ENCODE data around the gene MPRIP.

MPRIP gene

GRCh38 chr17:17186051-17186450, 143.8 kb downstream of the MPRIP start:
- H2BK15ac ChIP-seq (replicated peaks; ENCODE audit: low read depth) = no peak overlapping the region
- H4K8ac ChIP-seq (ENCODE audit: low read depth, low read length) = no peak overlapping the region
- H3K79me1 ChIP-seq (ENCODE audit: low read length) = no peaks in the 10 kb centered on the region
- H3K36me3 ChIP-seq (ENCODE audit: control insufficient read depth, insufficient read depth, low read length) = peaks cover 2% of the 10 kb centered on the region
- H4K5ac ChIP-seq (ENCODE audit: low read length) = no peak overlapping the region
- no peaks in the 10 kb centered on the region for H3K4me1 ChIP-seq (ENCODE audit: control insufficient read depth, low read depth, low read length)
- H2AK5ac ChIP-seq (ENCODE audit: low read length) = no peak overlapping the region
- no peak overlapping the region for H3K23ac ChIP-seq (ENCODE audit: low read length)
- WGBS (ENCODE audit: extremely low coverage, insufficient coverage, low lambda C conversion rate) = no CpG with 5 or more reads among the region's 3 CpGs
- H3K27ac ChIP-seq (ENCODE audit: low read depth, low read length) = no peak overlapping the region
- no peak overlapping the region for H3K9ac ChIP-seq (ENCODE audit: low read length)
- H3K18ac ChIP-seq (ENCODE audit: low read length) = no peak overlapping the region
- H3K27me3 ChIP-seq (ENCODE audit: insufficient read depth, low read length, poor library complexity) = no peaks in the 10 kb centered on the region
- peak; percentile 58 for DNase-seq
- H2BK120ac ChIP-seq (ENCODE audit: low read depth, low read length) = no peak overlapping the region
- H3K4me2 ChIP-seq (ENCODE audit: low read length) = no peak overlapping the region
- no peak overlapping the region for H2BK5ac ChIP-seq (ENCODE audit: low read length)
- H3K56ac ChIP-seq (ENCODE audit: low read length) = no peak overlapping the region
- no peaks in the 10 kb centered on the region for H3K79me2 ChIP-seq (ENCODE audit: control insufficient read depth, insufficient read depth, low read length)
- no peak overlapping the region for H3K4me3 ChIP-seq (ENCODE audit: low read length)
- H3K4ac ChIP-seq (ENCODE audit: low read depth, low read length) = no peak overlapping the region

- peaks cover 2% of the 10 kb centered on the region for H3K36me3 ChIP-seq (ENCODE audit: control insufficient read depth, insufficient read depth, low read length)
- H2BK15ac ChIP-seq (replicated peaks; ENCODE audit: low read depth) = no peak overlapping the region
- no CpG with 5 or more reads among the region's 14 CpGs for WGBS (ENCODE audit: extremely low coverage, insufficient coverage, low lambda C conversion rate)
Measured at GRCh38 chr17:17186551-17187505, 144.6 kb downstream of the MPRIP start.

GRCh38 chr17:17188586-17188985, 146.3 kb downstream of the MPRIP start:
- H3K18ac ChIP-seq (ENCODE audit: low read length) = no peak overlapping the region
- H3K56ac ChIP-seq (ENCODE audit: low read length) = no peak overlapping the region
- no peak overlapping the region for H3K4me3 ChIP-seq (ENCODE audit: low read length)
- no peaks in the 10 kb centered on the region for H3K36me3 ChIP-seq (ENCODE audit: control insufficient read depth, insufficient read depth, low read length)
- no peaks in the 10 kb centered on the region for H3K4me1 ChIP-seq (ENCODE audit: control insufficient read depth, low read depth, low read length)
- H3K4ac ChIP-seq (ENCODE audit: low read depth, low read length) = no peak overlapping the region
- no peak overlapping the region for H3K9ac ChIP-seq (ENCODE audit: low read length)
- no peak for DNase-seq
- no peak overlapping the region for H3K27ac ChIP-seq (ENCODE audit: low read depth, low read length)
- no peaks in the 10 kb centered on the region for H3K27me3 ChIP-seq (ENCODE audit: insufficient read depth, low read length, poor library complexity)
- no peak overlapping the region for H2BK120ac ChIP-seq (ENCODE audit: low read depth, low read length)
- no peak overlapping the region for H4K8ac ChIP-seq (ENCODE audit: low read depth, low read length)
- H3K79me2 ChIP-seq (ENCODE audit: control insufficient read depth, insufficient read depth, low read length) = no peaks in the 10 kb centered on the region
- no peak overlapping the region for H2BK15ac ChIP-seq (replicated peaks; ENCODE audit: low read depth)
- H3K4me2 ChIP-seq (ENCODE audit: low read length) = no peak overlapping the region
- H3K23ac ChIP-seq (ENCODE audit: low read length) = no peak overlapping the region
- H2AK5ac ChIP-seq (ENCODE audit: low read length) = no peak overlapping the region
- no peak overlapping the region for H2BK5ac ChIP-seq (ENCODE audit: low read length)
- H3K79me1 ChIP-seq (ENCODE audit: low read length) = no peaks in the 10 kb centered on the region
- no CpG with 5 or more reads among the region's 4 CpGs for whole genome bisulfite sequencing (ENCODE audit: extremely low coverage, insufficient coverage, low lambda C conversion rate)
- H4K5ac ChIP-seq (ENCODE audit: low read length) = no peak overlapping the region

More at GRCh38 chr17:17186551-17187505, 144.6 kb downstream of the MPRIP start:
- Histone ChIP-seq H2BK5ac (ENCODE audit: low read length) (no peak overlapping the region), H3K4me2 (ENCODE audit: low read length) (no peak overlapping the region), H3K4me1 (ENCODE audit: control insufficient read depth, low read depth, low read length) (no peaks in the 10 kb centered on the region), H3K27ac (ENCODE audit: low read depth, low read length) (no peak overlapping the region), H3K18ac (ENCODE audit: low read length) (no peak overlapping the region), H4K8ac (ENCODE audit: low read depth, low read length) (no peak overlapping the region), H3K79me2 (ENCODE audit: control insufficient read depth, insufficient read depth, low read length) (no peaks in the 10 kb centered on the region), H3K56ac (ENCODE audit: low read length) (peak overlapping the region; percentile 20), H3K4me3 (ENCODE audit: low read length) (no peak overlapping the region), H3K23ac (ENCODE audit: low read length) (no peak overlapping the region), H4K5ac (ENCODE audit: low read length) (no peak overlapping the region), H3K4ac (ENCODE audit: low read depth, low read length) (no peak overlapping the region), H2BK120ac (ENCODE audit: low read depth, low read length) (no peak overlapping the region), H3K79me1 (ENCODE audit: low read length) (no peaks in the 10 kb centered on the region), H3K9ac (ENCODE audit: low read length) (no peak overlapping the region), H2AK5ac (ENCODE audit: low read length) (no peak overlapping the region), H3K27me3 (ENCODE audit: insufficient read depth, low read length, poor library complexity) (no peaks in the 10 kb centered on the region)
- DNase-seq = peak; percentile 71

GRCh38 chr17:17189559-17189958, 147.3 kb downstream of the MPRIP start:
- H3K4me3 ChIP-seq (ENCODE audit: low read length) = no peak overlapping the region
- no peak overlapping the region for H3K56ac ChIP-seq (ENCODE audit: low read length)
- H4K8ac ChIP-seq (ENCODE audit: low read depth, low read length) = no peak overlapping the region
- no peak for DNase-seq
- no peak overlapping the region for H3K23ac ChIP-seq (ENCODE audit: low read length)
- no peaks in the 10 kb centered on the region for H3K27me3 ChIP-seq (ENCODE audit: insufficient read depth, low read length, poor library complexity)
- no peak overlapping the region for H2BK120ac ChIP-seq (ENCODE audit: low read depth, low read length)
- no peak overlapping the region for H3K4ac ChIP-seq (ENCODE audit: low read depth, low read length)
- no peaks in the 10 kb centered on the region for H3K36me3 ChIP-seq (ENCODE audit: control insufficient read depth, insufficient read depth, low read length)
- H3K18ac ChIP-seq (ENCODE audit: low read length) = no peak overlapping the region
- no peak overlapping the region for H4K5ac ChIP-seq (ENCODE audit: low read length)
- H2AK5ac ChIP-seq (ENCODE audit: low read length) = no peak overlapping the region
- H3K4me2 ChIP-seq (ENCODE audit: low read length) = no peak overlapping the region
- no peak overlapping the region for H2BK5ac ChIP-seq (ENCODE audit: low read length)
- H3K79me2 ChIP-seq (ENCODE audit: control insufficient read depth, insufficient read depth, low read length) = no peaks in the 10 kb centered on the region
- H3K79me1 ChIP-seq (ENCODE audit: low read length) = no peaks in the 10 kb centered on the region
- no peak overlapping the region for H3K27ac ChIP-seq (ENCODE audit: low read depth, low read length)
- no peaks in the 10 kb centered on the region for H3K4me1 ChIP-seq (ENCODE audit: control insufficient read depth, low read depth, low read length)
- H2BK15ac ChIP-seq (replicated peaks; ENCODE audit: low read depth) = no peak overlapping the region
- H3K9ac ChIP-seq (ENCODE audit: low read length) = no peak overlapping the region
- WGBS (ENCODE audit: extremely low coverage, insufficient coverage, low lambda C conversion rate) = no CpG with 5 or more reads among the region's 4 CpGs

GRCh38 chr17:17190188-17190587, 147.9 kb downstream of the MPRIP start:
- no peaks in the 10 kb centered on the region for H3K27me3 ChIP-seq (ENCODE audit: insufficient read depth, low read length, poor library complexity)
- no peaks in the 10 kb centered on the region for H3K4me1 ChIP-seq (ENCODE audit: control insufficient read depth, low read depth, low read length)
- DNase-seq = no peak
- H2BK120ac ChIP-seq (ENCODE audit: low read depth, low read length) = no peak overlapping the region
- H3K4me3 ChIP-seq (ENCODE audit: low read length) = no peak overlapping the region
- no peak overlapping the region for H3K56ac ChIP-seq (ENCODE audit: low read length)
- H3K79me2 ChIP-seq (ENCODE audit: control insufficient read depth, insufficient read depth, low read length) = no peaks in the 10 kb centered on the region
- H3K36me3 ChIP-seq (ENCODE audit: control insufficient read depth, insufficient read depth, low read length) = no peaks in the 10 kb centered on the region
- H3K18ac ChIP-seq (ENCODE audit: low read length) = no peak overlapping the region
- no peak overlapping the region for H3K4me2 ChIP-seq (ENCODE audit: low read length)
- H3K27ac ChIP-seq (ENCODE audit: low read depth, low read length) = no peak overlapping the region
- no peak overlapping the region for H3K9ac ChIP-seq (ENCODE audit: low read length)
- no peak overlapping the region for H2BK5ac ChIP-seq (ENCODE audit: low read length)
- H4K5ac ChIP-seq (ENCODE audit: low read length) = no peak overlapping the region
- H2AK5ac ChIP-seq (ENCODE audit: low read length) = no peak overlapping the region
- H2BK15ac ChIP-seq (replicated peaks; ENCODE audit: low read depth) = no peak overlapping the region
- no peak overlapping the region for H4K8ac ChIP-seq (ENCODE audit: low read depth, low read length)
- no peaks in the 10 kb centered on the region for H3K79me1 ChIP-seq (ENCODE audit: low read length)
- H3K4ac ChIP-seq (ENCODE audit: low read depth, low read length) = no peak overlapping the region
- WGBS (ENCODE audit: extremely low coverage, insufficient coverage, low lambda C conversion rate) = no CpG with 5 or more reads among the region's 7 CpGs
- no peak overlapping the region for H3K23ac ChIP-seq (ENCODE audit: low read length)
